Body of pancreas (tissue), 4 donors: ENCODE data around the gene SLC25A15.

Experiments used
- CTCF ChIP-seq, 7 experiments: fragments of 450-650 bp in 4 of 7; fragments of 200-600 bp in 3 of 7; sonication (generic) in 3 of 7; IDR thresholded peaks; one replicate each; pipeline ENCODE4 v1.5.1; 2016 to 2019; ENCODE audit warnings: antibody characterized with exemption in 7 of 7
- POLR2A ChIP-seq, 3 donors: fragments of 450-650 bp; IDR thresholded peaks; one replicate each; pipeline ENCODE4 v1.6.1; 2016; ENCODE audit warnings: antibody characterized with exemption in 3 of 3, mild to moderate bottlenecking in 2 of 3

DNA sequence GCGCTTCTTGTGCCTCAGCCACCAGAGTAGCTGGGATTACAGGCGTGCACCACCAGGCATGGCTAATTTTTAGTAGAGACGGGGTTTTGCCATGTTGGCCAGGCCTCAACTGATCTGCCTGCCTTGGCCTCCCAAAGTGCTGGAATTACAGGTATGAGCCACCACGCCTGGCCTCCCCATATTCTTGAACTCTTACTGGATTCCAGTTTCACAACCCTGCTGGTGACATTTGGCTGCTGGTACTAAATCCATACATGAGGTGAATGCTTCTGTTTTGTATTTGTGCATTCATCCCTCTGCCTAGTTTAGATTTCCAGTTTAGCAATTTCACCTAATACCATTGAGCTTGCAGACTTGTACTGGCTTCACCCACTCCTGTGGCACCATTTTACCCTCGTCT is 13.9 kb downstream of the SLC25A15 start:
- TF ChIP-seq CTCF (IDR thresholded peaks at IDR 0.05) (no peak), POLR2A (IDR thresholded peaks at IDR 0.05) (no peak)
